HepG2 (cell line): ENCODE measurements around the gene PAM16. TPM values are rescaled to one million over a fixed set of nuclear protein-coding genes. Genes with fewer than 3 reads are reported as not detected.
A peak's percentile ranks its signal among the peaks of the same experiment; 100 is the strongest.

ENCODE experiments used
- FOSL2 ChIP-seq: sonication (generic); formaldehyde crosslinking; IDR thresholded peaks from 2 replicates; pipeline ENCODE4 v1.4.0; 2020; ENCODE audit warnings: missing genetic modification reagents
- FOXA1 ChIP-seq, 2 experiments: fragments of 450-650 bp in 1 of 2; sonication (generic) in 1 of 2; formaldehyde crosslinking in 1 of 2; IDR thresholded peaks; 2 replicates each; pipeline versions ENCODE4 v1.4.0 to v1.6.1; 2016 to 2020; ENCODE audit warnings: missing genetic modification reagents in 1 of 2
- FOXP4 ChIP-seq: sonication (generic); formaldehyde crosslinking; IDR thresholded peaks from 2 replicates; pipeline ENCODE4 v1.4.0; 2020; ENCODE audit warnings: missing genetic modification reagents
- HIC2 ChIP-seq: sonication (generic); formaldehyde crosslinking; IDR thresholded peaks from 2 replicates; pipeline ENCODE4 v1.9.0; 2022; ENCODE audit warnings: low read depth, missing genetic modification reagents
- HMGXB4 ChIP-seq, 2 experiments: sonication (generic) in 1 of 2; formaldehyde crosslinking in 1 of 2; IDR thresholded peaks; 2 replicates each; pipeline versions ENCODE4 v1.4.0 to v1.6.1; 2018 to 2020; ENCODE audit warnings: missing genetic modification reagents in 2 of 2, borderline replicate concordance in 1 of 2, low read depth in 1 of 2, mild to moderate bottlenecking in 1 of 2, missing biosample characterization in 1 of 2
- HNRNPL ChIP-seq: fragments of 200-400 bp; formaldehyde crosslinking; IDR thresholded peaks from 2 replicates; pipeline ENCODE4 v1.6.1; 2017; ENCODE audit warnings: mild to moderate bottlenecking, low read depth, low read length
- KAT7 ChIP-seq: IDR thresholded peaks from 2 replicates; pipeline ENCODE4 v1.6.1; 2018; ENCODE audit warnings: borderline replicate concordance, missing compliant biosample characterization
- MXI1 ChIP-seq: IDR thresholded peaks from 3 replicates; pipeline ENCODE4 v1.6.1; 2012; ENCODE audit warnings: low read depth, low read length, inconsistent platforms, borderline replicate concordance
- SMC3 ChIP-seq: IDR thresholded peaks from 2 replicates; pipeline ENCODE4 v1.6.1; 2011; ENCODE audit warnings: low read length, improper control_type of control experiment
- STAG1 ChIP-seq: sonication (generic); formaldehyde crosslinking; IDR thresholded peaks from 2 replicates; pipeline ENCODE4 v1.4.0; 2020; ENCODE audit warnings: missing genetic modification reagents
- TBP ChIP-seq: sonication (generic); formaldehyde crosslinking; IDR thresholded peaks from 2 replicates; pipeline ENCODE4 v1.5.0; 2020; ENCODE audit warnings: missing genetic modification reagents
- TFDP1 ChIP-seq: IDR thresholded peaks from 2 replicates; pipeline ENCODE4 v1.6.1; 2016; ENCODE audit warnings: missing compliant biosample characterization, missing genetic modification reagents, borderline replicate concordance
- ZBTB38 ChIP-seq: sonication (generic); formaldehyde crosslinking; IDR thresholded peaks from 2 replicates; pipeline ENCODE4 v1.5.1; 2020; ENCODE audit warnings: mild to moderate bottlenecking, missing genetic modification reagents
- ZMYM4 ChIP-seq: sonication (generic); formaldehyde crosslinking; IDR thresholded peaks from 2 replicates; pipeline ENCODE4 v1.8.1; 2023; ENCODE audit warnings: mild to moderate bottlenecking, missing genetic modification reagents
- ZNF143 ChIP-seq: sonication (generic); formaldehyde crosslinking; IDR thresholded peaks from 2 replicates; pipeline ENCODE4 v1.4.0; 2020; ENCODE audit warnings: missing genetic modification reagents
- ZNF264 ChIP-seq: sonication (generic); formaldehyde crosslinking; IDR thresholded peaks from 2 replicates; pipeline ENCODE4 v1.4.0; 2020; ENCODE audit warnings: missing genetic modification reagents
- ZNF335 ChIP-seq: sonication (generic); formaldehyde crosslinking; IDR thresholded peaks from 2 replicates; pipeline ENCODE4 v1.4.0; 2020; ENCODE audit warnings: missing genetic modification reagents
- ZNF382 ChIP-seq: sonication (generic); formaldehyde crosslinking; IDR thresholded peaks from 2 replicates; pipeline ENCODE4 v1.5.0; 2020; ENCODE audit warnings: missing genetic modification reagents, mild to moderate bottlenecking, borderline replicate concordance
- ZNF574 ChIP-seq: sonication (generic); formaldehyde crosslinking; IDR thresholded peaks from 2 replicates; pipeline ENCODE4 v1.4.0; 2020; ENCODE audit warnings: missing genetic modification reagents
- ZNF768 ChIP-seq: sonication (generic); formaldehyde crosslinking; IDR thresholded peaks from 2 replicates; pipeline ENCODE4 v1.4.0; 2020; ENCODE audit warnings: missing genetic modification reagents
- polyA plus RNA-seq, 8 experiments: library from polyadenylated mRNA; depleted of rRNA in 3 of 8; stranded (reverse) in 7 of 8; unstranded in 1 of 8; fragments of >200 nt; fragmentation: Illumina TruSeq in 4 of 8; extraction: Trizol in 4 of 8; gene quantifications; 2 replicates each; pipeline versions ENCODE4 v1.2.1 to v1.2.3, GENCODE V29; 2011 to 2016; ENCODE audit warnings: low read depth in 4 of 8, missing spikeins in 1 of 8, mixed read lengths in 1 of 8; ENCODE audit not compliant: insufficient read depth in 1 of 8
- total RNA-seq, 5 experiments: library from RNA; depleted of rRNA; stranded (reverse); fragments of >200 nt; fragmentation: Illumina TruSeq; extraction: Trizol; gene quantifications; 2 replicates each; pipeline ENCODE4 v1.2.3, GENCODE V29; 2016; ENCODE audit warnings: low read depth in 1 of 5

Gene PAM16
- total and polyA plus RNA-seq, 2 of the 13 experiments (the other 11 are each of a cell fraction or from before 2014, with no cell fraction given) = 51.5 to 51.8 TPM

- TF ChIP-seq FOXP4 (0 out of 2 replicates have a peak, but pooled peaks have one; percentile 12), ZNF335 (CRISPR knock-in tag) (0 out of 2 replicates have a peak, but pooled peaks have one; percentile 21), ZNF264 (CRISPR knock-in tag) (no peak), ZNF768 (CRISPR knock-in tag) (peak; percentile 48; the same call in 1 of the 2 replicates), ZNF574 (CRISPR knock-in tag) (0 out of 2 replicates have a peak, but pooled peaks have one; percentile 44), STAG1 (CRISPR knock-in tag) (peak; percentile 67), FOXA1 (IDR thresholded peaks at IDR 0.05) (no peak), FOXA1 (CRISPR knock-in tag; IDR thresholded peaks at IDR 0.05) (peak; percentile 43; the same call in 1 of the 2 replicates), KAT7 (no peak), SMC3 (peak; percentile 48; the same call in 1 of the 2 replicates), HNRNPL (peak; percentile 93), FOSL2 (CRISPR knock-in tag) (0 out of 2 replicates have a peak, but pooled peaks have one; percentile 19), ZBTB38 (CRISPR knock-in tag) (0 out of 2 replicates have a peak, but pooled peaks have one; percentile 35), TBP (no peak), HMGXB4 (CRISPR knock-in tag; IDR thresholded peaks at IDR 0.05; ENCODE audit: borderline replicate concordance in 1 of 2, low read depth in 1 of 2) (peak; percentile 57 to 65; a peak in 2 of 4 replicates), ZMYM4 (CRISPR knock-in tag) (0 out of 2 replicates have a peak, but pooled peaks have one; percentile 32), ZNF382 (CRISPR knock-in tag) (no peak), HIC2 (CRISPR knock-in tag) (0 out of 2 replicates have a peak, but pooled peaks have one; percentile 53), TFDP1 (no peak), ZNF143 (CRISPR knock-in tag) (0 out of 2 replicates have a peak, but pooled peaks have one; percentile 34), MXI1 (0 out of 3 replicates have a peak, but pooled peaks have one; percentile 30)
Observed at GRCh38 chr16:4309833-4310266, 41.3 kb downstream of the PAM16 start (continued).
